Stimulated activated CD4-positive, alpha-beta T cell treated with anti-CD3 and anti-CD28 coated beads, Interleukin-2, amount 100 ng/mL, for 48 hours (primary cell): Measurements from ENCODE around the gene DACH2.

Experiments used
- DNase-seq, 2 donors: peaks; one replicate each; pipeline ENCODE4 v3.0.0-alpha.2; 2020

The DACH2 gene

DNA sequence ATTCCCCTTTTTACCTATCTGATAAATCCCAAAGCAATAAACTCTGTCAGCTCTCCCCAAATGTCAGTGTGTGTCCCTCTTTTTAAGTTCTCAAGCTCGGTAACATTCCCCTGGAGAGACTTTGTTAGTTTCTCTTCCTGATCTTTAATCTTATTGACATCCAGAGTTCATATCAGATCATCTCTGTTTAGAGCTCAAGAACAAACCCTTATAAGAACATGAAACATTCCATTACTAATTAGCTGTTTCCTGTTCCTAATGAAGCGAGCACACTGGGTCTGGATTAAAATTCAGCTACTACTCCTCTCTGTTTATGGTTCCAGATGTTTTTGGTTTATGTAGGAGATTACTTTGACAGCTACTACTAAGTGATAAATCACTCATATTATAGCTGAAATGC lies 681.5 kb downstream of the DACH2 start:
- DNase-seq: no peak

DNA sequence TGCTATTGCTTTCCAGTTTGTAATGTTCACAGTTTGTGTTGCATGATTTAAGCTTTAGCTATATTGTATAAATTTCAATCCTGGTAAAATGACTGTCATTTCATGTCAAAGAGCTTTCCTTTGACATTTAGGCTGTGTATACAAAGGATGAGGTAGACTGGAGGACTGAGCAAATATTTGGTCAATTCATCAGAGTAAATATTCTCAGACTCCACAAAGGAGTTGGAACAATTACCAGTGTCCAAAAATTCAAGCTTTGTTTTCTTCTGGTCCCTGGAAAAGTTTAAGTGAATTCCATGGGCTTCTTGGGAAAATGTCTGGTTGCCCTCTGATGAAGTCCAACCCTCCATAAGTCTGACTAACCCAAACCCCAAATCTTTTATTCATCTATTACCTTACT lies 682.4 kb downstream of the DACH2 start:
- no peak for DNase-seq

DNA sequence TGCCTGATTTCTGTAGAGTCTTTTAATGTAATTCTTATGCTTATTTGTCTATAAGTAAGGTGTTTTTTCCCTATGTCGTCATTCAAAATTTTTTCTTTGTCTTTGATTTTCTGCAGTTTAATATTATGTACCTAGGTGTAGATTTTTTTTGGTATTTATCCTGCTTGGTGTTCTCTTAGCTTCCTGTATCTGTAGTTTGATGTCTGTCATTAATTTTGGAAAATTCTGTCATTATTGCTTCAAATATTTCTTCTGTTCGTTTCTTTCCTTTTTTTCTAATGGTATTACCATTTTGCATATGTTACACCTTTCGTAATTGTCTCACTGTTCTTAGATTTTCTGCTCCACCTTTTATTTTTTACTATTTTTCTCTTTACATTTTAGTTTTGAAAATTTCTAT lies 696.9 kb downstream of the DACH2 start:
- no peak for DNase-seq
